ENCODE measurements around the gene ATG12.

Gene ATG12

GRCh38 chr5:115806986-115807653, 34.2 kb downstream of the ATG12 start:
- DNase-seq = no peak

GRCh38 chr5:115801984-115802383, 39.4 kb downstream of the ATG12 start:
- no peak for DNase-seq

DNA sequence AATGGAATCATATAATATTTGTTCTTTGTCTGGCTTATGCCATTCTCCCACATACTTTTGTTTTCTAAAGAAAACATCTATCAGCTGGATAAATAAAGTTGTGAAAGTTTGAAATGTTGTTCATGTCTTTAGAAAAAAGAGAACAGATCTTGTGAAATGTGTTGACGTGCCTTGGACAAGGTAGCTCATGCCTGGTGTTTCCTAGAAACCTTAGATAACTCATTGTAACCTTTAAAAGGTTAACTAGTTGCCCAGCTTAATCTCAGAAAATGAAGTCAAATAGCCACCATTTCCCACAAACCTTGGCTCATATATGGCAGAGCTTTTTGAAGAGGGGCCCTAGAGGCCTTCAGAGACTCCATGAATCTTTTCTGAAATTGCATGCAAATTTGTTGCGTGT, 40.2 kb downstream of the ATG12 start:
- no peak for DNase-seq

GRCh38 chr5:115800108-115800507, 41.3 kb downstream of the ATG12 start:
- no peak for DNase-seq

DNA sequence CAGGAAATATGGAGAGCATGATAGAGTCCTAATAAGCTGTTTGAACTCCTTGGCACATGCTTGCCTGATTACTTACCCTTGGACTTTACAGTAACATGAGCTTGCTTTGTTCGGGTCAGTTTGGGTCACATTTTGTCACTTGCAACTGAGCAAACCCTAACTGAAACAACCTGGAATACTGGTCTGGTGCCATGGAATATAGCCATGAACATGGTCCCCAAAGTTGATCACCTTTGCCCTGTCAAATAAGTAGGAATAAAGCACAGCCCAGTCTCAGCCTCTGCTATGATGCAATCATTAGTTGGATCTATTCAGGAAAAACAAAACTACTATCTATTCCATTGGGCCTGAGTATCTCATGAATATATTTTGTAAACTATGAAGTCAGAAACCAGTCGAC, 43.1 kb downstream of the ATG12 start:
- DNase-seq = no peak

GRCh38 chr5:115796656-115797055, 44.7 kb downstream of the ATG12 start:
- no peak for DNase-seq

DNA sequence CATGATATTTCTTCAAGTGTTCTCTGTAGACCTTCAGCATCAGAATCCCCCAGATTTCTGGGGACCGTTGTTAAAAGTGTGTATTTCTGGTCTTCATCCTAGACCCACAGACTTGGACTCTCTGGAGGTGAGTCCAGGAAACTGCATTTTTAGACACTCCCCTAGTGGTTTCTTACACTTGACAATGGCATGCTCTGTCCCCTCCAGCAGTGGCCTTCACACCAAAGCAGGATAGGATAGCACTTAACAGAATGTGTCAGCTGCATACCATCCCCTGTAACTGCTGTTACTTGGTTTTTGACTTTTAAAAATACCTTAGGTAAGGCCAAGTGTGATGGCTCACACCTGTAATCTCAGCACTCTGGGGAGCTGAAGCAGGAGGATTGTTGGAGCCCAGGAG, 45.7 kb downstream of the ATG12 start:
- no peak for DNase-seq

- DNase-seq = no peak
These were observed 52.9 kb downstream of the ATG12 start for GRCh38 chr5:115788440-115788839.

DNA sequence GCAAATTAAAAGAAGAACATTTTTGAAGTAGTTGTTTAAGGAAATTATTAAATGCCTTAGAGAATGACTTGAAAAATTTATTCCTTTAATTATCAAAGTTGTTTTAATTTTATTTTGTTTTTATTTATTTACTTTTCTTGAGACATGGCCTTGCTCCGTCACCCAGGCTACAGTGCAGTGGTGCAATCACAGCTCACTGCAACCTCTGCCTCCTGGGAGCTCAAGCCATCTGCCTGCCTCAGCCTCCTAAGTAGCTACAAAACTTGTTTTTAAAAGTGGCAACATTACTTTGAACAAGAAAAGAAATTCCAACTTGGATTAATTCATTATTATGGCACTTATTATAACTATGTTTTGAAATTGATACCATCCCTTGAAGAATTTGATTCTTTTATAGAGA, 53.9 kb downstream of the ATG12 start:
- no peak for DNase-seq

- no peak for DNase-seq
These were observed 55.8 kb downstream of the ATG12 start for GRCh38 chr5:115785381-115786065.

- DNase-seq = no peak
These were observed 62.9 kb downstream of the ATG12 start for GRCh38 chr5:115778417-115778816.

Measured in SIG-M5 (cell line).